ENCODE results near the gene RAB8B.

GRCh38 chr15:63264688-63265293, 75.4 kb downstream of the RAB8B start:
- no peak for TF ChIP-seq CTCF (IDR thresholded peaks at IDR 0.05)
- TF ChIP-seq ZFX (IDR thresholded peaks at IDR 0.05; ENCODE audit: borderline replicate concordance), result no peak

All from 22Rv1 (cell line).